Pancreas (tissue), 10 donors: Measurements from ENCODE around the gene SLC8A3. TPM values are rescaled to one million over a fixed set of nuclear protein-coding genes. Genes with fewer than 3 reads are reported as not detected.
"Not testable (repeated sequence)": the region's sequence is repeated elsewhere in the genome, so short reads cannot be mapped to it uniquely, and the experiment has no call there.

Experiments used
- ATAC-seq, 4 donors: fragments of 200-7000 bp; cut with Tn5 transposase; one replicate each; pipeline versions ENCODE4 v1.8.0 to v1.9.1; 2020; ENCODE audit warnings: mild to moderate bottlenecking in 4 of 4, moderate library complexity in 4 of 4
- DNase-seq, 6 donors: peaks; one replicate each; pipeline ENCODE4 v3.0.0-alpha.2; 2020
- FAIRE-seq: peaks from 2 replicates; lab custom pipeline; 2012; peaks lifted over from hg19 to GRCh38; lab: Jason Lieb, UNC
- H3K27ac ChIP-seq, 4 donors: fragments of 200-600 bp; sonication (generic); 1 replicate in 3 of 4; 2 replicates in 1 of 4; pipeline versions ENCODE4 v1.5.0 to v1.8.0; 2020
- H3K27me3 ChIP-seq, 4 donors: fragments of 200-600 bp; one replicate each; pipeline ENCODE4 v1.8.0; 2021
- H3K36me3 ChIP-seq, 3 donors: fragments of 200-600 bp; sonication (generic) in 1 of 3; one replicate each; pipeline versions ENCODE4 v1.5.0 to v1.8.0; 2020 to 2021
- H3K4me1 ChIP-seq, 3 donors: fragments of 200-600 bp; one replicate each; pipeline ENCODE4 v1.8.0; 2021
- H3K4me3 ChIP-seq, 4 donors: fragments of 200-600 bp; sonication (generic) in 2 of 4; one replicate each; pipeline versions ENCODE4 v1.5.0 to v1.8.0; 2020 to 2021
- H3K9me3 ChIP-seq, 4 donors: fragments of 200-600 bp; one replicate each; pipeline ENCODE4 v1.8.0; 2021
- WGBS, 2 donors: extraction: QIAGEN DNeasy Blood & Tissue Kit; methylation state at CpG; one replicate each; pipeline ENCODE4 v1.1.7; 2013; 5-methylcytosine and 5-hydroxymethylcytosine counted together
- intact Hi-C, 3 donors: fragments of 100-400 bp; cut with DNase I; formaldehyde crosslinking; loops; one replicate each; pipeline versions ENCODE4 v1.11.1 to v1.14.2; 2022
- polyA plus RNA-seq, 2 donors: library from polyadenylated mRNA; stranded (reverse); fragments of 200-250 nt; gene quantifications; one replicate each; pipeline ENCODE4 v1.2.3, GENCODE V29; 2013
- total RNA-seq, 6 donors: library from RNA; stranded (reverse); fragmentation: NEBNext Ultra II Directional in 4 of 6; extraction: Animal tissue kit (Norgen Biotek cat#: 25700) in 4 of 6; gene quantifications; one replicate each; pipeline versions ENCODE4 v1.2.1 to v1.2.4, GENCODE V29; 2021 to 2023
- TF ChIP-seq, protein P1 (sequence below), 4 donors: fragments of 200-600 bp; sonication (generic) in 3 of 4; IDR thresholded peaks; one replicate each; pipeline versions ENCODE4 v1.5.0 to v1.8.0; 2021; ENCODE audit warnings: antibody characterized with exemption in 4 of 4
- donor health status: healthy with polysubstance abuse.
- donor health status: DM: no; HTN: no; CAD: no; lungs with moderate emphysema.
- donor health status: DM: no; HTN: no; CAD: no.
- donor health status: control.
- donor health status: control.
- donor health status: Bipolar disorder and iron deficiency.
- donor health status: DM: yes; HTN: yes; CAD: no.
- donor health status: DM: no; HTN: no; CAD: no.
- donor health status: DM: no; HTN: no; CAD: no.
- donor health status: DM: yes; HTN: yes; CAD: no.

SLC8A3 gene, protein sequence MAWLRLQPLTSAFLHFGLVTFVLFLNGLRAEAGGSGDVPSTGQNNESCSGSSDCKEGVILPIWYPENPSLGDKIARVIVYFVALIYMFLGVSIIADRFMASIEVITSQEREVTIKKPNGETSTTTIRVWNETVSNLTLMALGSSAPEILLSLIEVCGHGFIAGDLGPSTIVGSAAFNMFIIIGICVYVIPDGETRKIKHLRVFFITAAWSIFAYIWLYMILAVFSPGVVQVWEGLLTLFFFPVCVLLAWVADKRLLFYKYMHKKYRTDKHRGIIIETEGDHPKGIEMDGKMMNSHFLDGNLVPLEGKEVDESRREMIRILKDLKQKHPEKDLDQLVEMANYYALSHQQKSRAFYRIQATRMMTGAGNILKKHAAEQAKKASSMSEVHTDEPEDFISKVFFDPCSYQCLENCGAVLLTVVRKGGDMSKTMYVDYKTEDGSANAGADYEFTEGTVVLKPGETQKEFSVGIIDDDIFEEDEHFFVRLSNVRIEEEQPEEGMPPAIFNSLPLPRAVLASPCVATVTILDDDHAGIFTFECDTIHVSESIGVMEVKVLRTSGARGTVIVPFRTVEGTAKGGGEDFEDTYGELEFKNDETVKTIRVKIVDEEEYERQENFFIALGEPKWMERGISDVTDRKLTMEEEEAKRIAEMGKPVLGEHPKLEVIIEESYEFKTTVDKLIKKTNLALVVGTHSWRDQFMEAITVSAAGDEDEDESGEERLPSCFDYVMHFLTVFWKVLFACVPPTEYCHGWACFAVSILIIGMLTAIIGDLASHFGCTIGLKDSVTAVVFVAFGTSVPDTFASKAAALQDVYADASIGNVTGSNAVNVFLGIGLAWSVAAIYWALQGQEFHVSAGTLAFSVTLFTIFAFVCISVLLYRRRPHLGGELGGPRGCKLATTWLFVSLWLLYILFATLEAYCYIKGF
- under 1 TPM; 0.08 to 0.75 (median 0.35) TPM for total RNA-seq
- polyA plus RNA-seq, result 1 to 10 TPM in 1 of 2 donors, under 1 TPM in 1; 0.38 to 1.5 TPM

GRCh38 chr14:70188659-70189455 lies at the start of gene SLC8A3:
SLC8A3 (minus strand) TSS chr14:70188951; CDS start chr14:70168422, 20,529 bp downstream.
- 1% methylated on average over 74 to 83 of the region's 83 CpGs for WGBS, 2 donors
- Histone ChIP-seq H3K36me3 (no peaks in the 10 kb centered on the region), H3K27ac (no peak within 1 kb of the TSS), H3K4me1 (no peaks in the 10 kb centered on the region), H3K9me3 (no peaks in the 10 kb centered on the region), H3K4me3 (peak within 1 kb of the TSS; percentile 17 to 64 (median 32)), H3K27me3 (peaks cover 0 to 12% (median 0%) of the 10 kb centered on the region in 4 donors)
- DNase-seq, result peak in 5 of 6 donors; percentile 11 to 80 (median 39)
- ATAC-seq, result peak; percentile 66 to 80 (median 76)
- FAIRE-seq, result no peak
- TF ChIP-seq, protein P1, sequence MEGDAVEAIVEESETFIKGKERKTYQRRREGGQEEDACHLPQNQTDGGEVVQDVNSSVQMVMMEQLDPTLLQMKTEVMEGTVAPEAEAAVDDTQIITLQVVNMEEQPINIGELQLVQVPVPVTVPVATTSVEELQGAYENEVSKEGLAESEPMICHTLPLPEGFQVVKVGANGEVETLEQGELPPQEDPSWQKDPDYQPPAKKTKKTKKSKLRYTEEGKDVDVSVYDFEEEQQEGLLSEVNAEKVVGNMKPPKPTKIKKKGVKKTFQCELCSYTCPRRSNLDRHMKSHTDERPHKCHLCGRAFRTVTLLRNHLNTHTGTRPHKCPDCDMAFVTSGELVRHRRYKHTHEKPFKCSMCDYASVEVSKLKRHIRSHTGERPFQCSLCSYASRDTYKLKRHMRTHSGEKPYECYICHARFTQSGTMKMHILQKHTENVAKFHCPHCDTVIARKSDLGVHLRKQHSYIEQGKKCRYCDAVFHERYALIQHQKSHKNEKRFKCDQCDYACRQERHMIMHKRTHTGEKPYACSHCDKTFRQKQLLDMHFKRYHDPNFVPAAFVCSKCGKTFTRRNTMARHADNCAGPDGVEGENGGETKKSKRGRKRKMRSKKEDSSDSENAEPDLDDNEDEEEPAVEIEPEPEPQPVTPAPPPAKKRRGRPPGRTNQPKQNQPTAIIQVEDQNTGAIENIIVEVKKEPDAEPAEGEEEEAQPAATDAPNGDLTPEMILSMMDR (IDR thresholded peaks at IDR 0.05), result no peak
- intact Hi-C loops, result no loop called here

DNA sequence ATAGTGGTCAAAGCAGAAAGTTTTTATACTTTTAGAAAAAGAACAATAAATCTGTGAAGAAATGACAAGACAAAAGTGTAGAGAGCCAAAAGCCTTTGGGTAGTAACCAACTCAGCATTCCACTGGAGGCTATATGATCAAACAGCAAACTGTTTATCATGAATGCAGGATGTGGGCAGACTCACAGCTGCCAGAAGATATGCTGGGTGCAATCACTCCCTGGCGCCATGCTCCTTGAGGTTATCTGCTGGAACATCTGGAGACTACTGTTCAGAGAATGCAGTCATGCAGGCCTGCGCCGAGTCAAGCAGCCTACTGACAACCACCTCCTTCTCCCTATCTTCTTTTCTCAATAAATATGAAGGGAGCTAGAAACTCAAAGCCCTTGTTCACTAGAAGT lies 49.0 kb upstream of the SLC8A3 start:
- no peaks in the 10 kb centered on the region for H3K4me1 ChIP-seq
- 78% methylated on average over 3 of the region's 3 CpGs for WGBS, 2 donors
- no peaks in the 10 kb centered on the region for H3K36me3 ChIP-seq
- FAIRE-seq, result no peak
- no peaks in the 10 kb centered on the region for H3K27me3 ChIP-seq
- DNase-seq, result no peak
- no peak overlapping the region for H3K4me3 ChIP-seq
- no peak overlapping the region for H3K27ac ChIP-seq
- H3K9me3 ChIP-seq, result no peaks in the 10 kb centered on the region
- TF ChIP-seq, protein P1 (IDR thresholded peaks at IDR 0.05), result no peak
- ATAC-seq, result no peak
- intact Hi-C loops, result no loop called here

GRCh38 chr14:70234066-70234950 lies 45.6 kb upstream of the SLC8A3 start:
- H3K27me3 ChIP-seq, result no peaks in the 10 kb centered on the region
- DNase-seq (peak in 1 of 6 donors; percentile 53), ATAC-seq (no peak), FAIRE-seq (no peak)
- H3K36me3 ChIP-seq, result no peaks in the 10 kb centered on the region
- 85% methylated on average over 55 to 61 of the region's 61 CpGs for WGBS, 2 donors
- H3K9me3 ChIP-seq, result no peaks in the 10 kb centered on the region
- no peak overlapping the region for H3K4me3 ChIP-seq
- no peaks in the 10 kb centered on the region for H3K4me1 ChIP-seq
- TF ChIP-seq, protein P1 (IDR thresholded peaks at IDR 0.05), result no peak
- intact Hi-C loops, result no loop called here
- H3K27ac ChIP-seq, result no peak overlapping the region

DNA sequence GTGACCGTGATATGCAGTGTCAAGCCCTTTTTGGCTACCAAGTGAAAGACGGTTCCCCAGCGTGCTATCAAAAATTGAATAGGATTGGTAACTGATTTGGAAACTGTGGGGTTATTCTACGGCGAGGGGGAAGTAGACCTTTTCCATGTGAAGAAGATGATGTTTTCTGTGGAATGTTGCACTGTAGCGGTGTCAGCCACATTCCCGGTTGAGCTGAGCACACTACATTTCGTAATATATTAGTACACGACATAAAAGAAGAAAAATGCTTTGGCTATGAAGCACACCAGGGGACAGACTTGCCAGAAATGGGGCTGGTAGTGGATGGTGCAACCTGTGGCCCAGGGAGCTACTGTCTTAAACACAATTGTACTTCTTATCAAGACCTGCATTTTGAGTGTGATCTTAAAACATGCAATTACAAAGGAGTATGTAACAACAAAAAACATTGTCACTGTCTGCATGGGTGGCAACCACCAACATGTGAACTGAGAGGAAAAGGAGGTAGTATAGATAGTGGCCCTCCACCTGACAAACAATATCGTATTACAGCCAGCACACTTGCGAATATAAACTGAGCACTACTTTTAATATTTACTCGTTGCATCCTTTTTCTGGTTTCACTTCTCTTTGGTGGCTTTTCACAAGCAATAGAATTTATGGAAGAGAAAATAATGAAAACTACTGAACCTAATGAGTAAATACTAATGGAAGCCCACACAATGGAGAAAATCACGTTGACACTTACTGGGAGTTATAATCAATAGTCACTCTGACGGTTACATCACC lies 43.2 kb upstream of the SLC8A3 start:
- ATAC-seq, H3K27me3 ChIP-seq, DNase-seq, H3K27ac ChIP-seq, H3K9me3 ChIP-seq, H3K4me1 ChIP-seq, H3K4me3 ChIP-seq, H3K36me3 ChIP-seq, FAIRE-seq, intact Hi-C loops: not testable (repeated sequence)
- 76 to 78% methylated on average over 14 of the region's 14 CpGs for whole genome bisulfite sequencing, 2 donors

GRCh38 chr14:70229877-70230640 lies 41.3 kb upstream of the SLC8A3 start:
- H3K4me3 ChIP-seq, H3K27me3 ChIP-seq, H3K36me3 ChIP-seq, intact Hi-C loops, ATAC-seq, FAIRE-seq, H3K27ac ChIP-seq, H3K9me3 ChIP-seq, H3K4me1 ChIP-seq, DNase-seq: not testable (repeated sequence)
- 76 to 85% methylated on average over 9 of the region's 9 CpGs for WGBS, 2 donors
